ENCODE data around the gene SEPTIN3. TPM values are rescaled to one million over a fixed set of nuclear protein-coding genes. Genes with fewer than 3 reads are reported as not detected.

Gene SEPTIN3
- total and polyA plus RNA-seq, 10 of the 15 experiments (the other 5 are each of a cell fraction or from before 2014, with no cell fraction given) = 0.05 to 3.1 (median 0.87) TPM

GRCh38 chr22:41935509-41935908 lies 33.7 kb upstream of the SEPTIN3 start:
- POLR2A ChIA-PET = interaction anchor here (0.5 to 12.6 kb wide), 10 partner anchors 14 to 496 kb away, joined by 3 to 599 read pairs (median 6); partner anchors contain the start of genes CCDC134, CENPM, NFAM1 and SHISA8
- TF ChIP-seq POLR2A (IDR thresholded peaks at IDR 0.05; ENCODE audit: low read depth, low read length) = peak; percentile 50
- TF ChIP-seq, protein P1, sequence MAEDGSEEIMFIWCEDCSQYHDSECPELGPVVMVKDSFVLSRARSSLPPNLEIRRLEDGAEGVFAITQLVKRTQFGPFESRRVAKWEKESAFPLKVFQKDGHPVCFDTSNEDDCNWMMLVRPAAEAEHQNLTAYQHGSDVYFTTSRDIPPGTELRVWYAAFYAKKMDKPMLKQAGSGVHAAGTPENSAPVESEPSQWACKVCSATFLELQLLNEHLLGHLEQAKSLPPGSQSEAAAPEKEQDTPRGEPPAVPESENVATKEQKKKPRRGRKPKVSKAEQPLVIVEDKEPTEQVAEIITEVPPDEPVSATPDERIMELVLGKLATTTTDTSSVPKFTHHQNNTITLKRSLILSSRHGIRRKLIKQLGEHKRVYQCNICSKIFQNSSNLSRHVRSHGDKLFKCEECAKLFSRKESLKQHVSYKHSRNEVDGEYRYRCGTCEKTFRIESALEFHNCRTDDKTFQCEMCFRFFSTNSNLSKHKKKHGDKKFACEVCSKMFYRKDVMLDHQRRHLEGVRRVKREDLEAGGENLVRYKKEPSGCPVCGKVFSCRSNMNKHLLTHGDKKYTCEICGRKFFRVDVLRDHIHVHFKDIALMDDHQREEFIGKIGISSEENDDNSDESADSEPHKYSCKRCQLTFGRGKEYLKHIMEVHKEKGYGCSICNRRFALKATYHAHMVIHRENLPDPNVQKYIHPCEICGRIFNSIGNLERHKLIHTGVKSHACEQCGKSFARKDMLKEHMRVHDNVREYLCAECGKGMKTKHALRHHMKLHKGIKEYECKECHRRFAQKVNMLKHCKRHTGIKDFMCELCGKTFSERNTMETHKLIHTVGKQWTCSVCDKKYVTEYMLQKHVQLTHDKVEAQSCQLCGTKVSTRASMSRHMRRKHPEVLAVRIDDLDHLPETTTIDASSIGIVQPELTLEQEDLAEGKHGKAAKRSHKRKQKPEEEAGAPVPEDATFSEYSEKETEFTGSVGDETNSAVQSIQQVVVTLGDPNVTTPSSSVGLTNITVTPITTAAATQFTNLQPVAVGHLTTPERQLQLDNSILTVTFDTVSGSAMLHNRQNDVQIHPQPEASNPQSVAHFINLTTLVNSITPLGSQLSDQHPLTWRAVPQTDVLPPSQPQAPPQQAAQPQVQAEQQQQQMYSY (CRISPR knock-in tag; IDR thresholded peaks at IDR 0.05) = peak; percentile 29; the same call in 1 of the 2 replicates
- TF ChIP-seq, protein P2, sequence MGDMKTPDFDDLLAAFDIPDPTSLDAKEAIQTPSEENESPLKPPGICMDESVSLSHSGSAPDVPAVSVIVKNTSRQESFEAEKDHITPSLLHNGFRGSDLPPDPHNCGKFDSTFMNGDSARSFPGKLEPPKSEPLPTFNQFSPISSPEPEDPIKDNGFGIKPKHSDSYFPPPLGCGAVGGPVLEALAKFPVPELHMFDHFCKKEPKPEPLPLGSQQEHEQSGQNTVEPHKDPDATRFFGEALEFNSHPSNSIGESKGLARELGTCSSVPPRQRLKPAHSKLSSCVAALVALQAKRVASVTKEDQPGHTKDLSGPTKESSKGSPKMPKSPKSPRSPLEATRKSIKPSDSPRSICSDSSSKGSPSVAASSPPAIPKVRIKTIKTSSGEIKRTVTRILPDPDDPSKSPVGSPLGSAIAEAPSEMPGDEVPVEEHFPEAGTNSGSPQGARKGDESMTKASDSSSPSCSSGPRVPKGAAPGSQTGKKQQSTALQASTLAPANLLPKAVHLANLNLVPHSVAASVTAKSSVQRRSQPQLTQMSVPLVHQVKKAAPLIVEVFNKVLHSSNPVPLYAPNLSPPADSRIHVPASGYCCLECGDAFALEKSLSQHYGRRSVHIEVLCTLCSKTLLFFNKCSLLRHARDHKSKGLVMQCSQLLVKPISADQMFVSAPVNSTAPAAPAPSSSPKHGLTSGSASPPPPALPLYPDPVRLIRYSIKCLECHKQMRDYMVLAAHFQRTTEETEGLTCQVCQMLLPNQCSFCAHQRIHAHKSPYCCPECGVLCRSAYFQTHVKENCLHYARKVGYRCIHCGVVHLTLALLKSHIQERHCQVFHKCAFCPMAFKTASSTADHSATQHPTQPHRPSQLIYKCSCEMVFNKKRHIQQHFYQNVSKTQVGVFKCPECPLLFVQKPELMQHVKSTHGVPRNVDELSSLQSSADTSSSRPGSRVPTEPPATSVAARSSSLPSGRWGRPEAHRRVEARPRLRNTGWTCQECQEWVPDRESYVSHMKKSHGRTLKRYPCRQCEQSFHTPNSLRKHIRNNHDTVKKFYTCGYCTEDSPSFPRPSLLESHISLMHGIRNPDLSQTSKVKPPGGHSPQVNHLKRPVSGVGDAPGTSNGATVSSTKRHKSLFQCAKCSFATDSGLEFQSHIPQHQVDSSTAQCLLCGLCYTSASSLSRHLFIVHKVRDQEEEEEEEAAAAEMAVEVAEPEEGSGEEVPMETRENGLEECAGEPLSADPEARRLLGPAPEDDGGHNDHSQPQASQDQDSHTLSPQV (IDR thresholded peaks at IDR 0.05) = 0 out of 2 replicates have a peak, but pooled peaks have one; percentile 8
- no peak for TF ChIP-seq ZZZ3 (IDR thresholded peaks at IDR 0.05; ENCODE audit: control insufficient read depth, insufficient read length, low read depth)
- CTCF ChIA-PET = interaction anchor here (0.6 to 8.3 kb wide), 8 partner anchors 11 to 239 kb away, joined by 3 to 234 read pairs (median 6); partner anchors contain the start of genes CENPM, SMIM45 and TNFRSF13C
- ATAC-seq = no peak
- no peak overlapping the region for H3K4me3 ChIP-seq
- FAIRE-seq = no peak
- 53% methylated on average over 9 of the region's 9 CpGs for WGBS (ENCODE audit: insufficient coverage, insufficient replicate concordance, low lambda C conversion rate, missing lambda C conversion rate)
- H3K9ac ChIP-seq (ENCODE audit: control insufficient read depth, insufficient read depth, low read length) = peak overlapping the region; percentile 45
- H3K4me2 ChIP-seq (ENCODE audit: control insufficient read depth, insufficient read depth) = peak overlapping the region; percentile 15; the same call in 1 of the 2 replicates
- peaks cover 5 to 15% of the 10 kb centered on the region in 2 experiments; a peak in 3 of 4 replicates for H3K36me3 ChIP-seq (ENCODE audit: control insufficient read depth in 2 of 2, insufficient read depth in 2 of 2, low read length in 1 of 2)
- in situ Hi-C loops (cut with MboI) (no loop called here), intact Hi-C loops (cut with micrococcal nuclease; ENCODE audit: unreplicated experiment) (no loop called here)
- H3K9me3 ChIP-seq (replicated peaks; ENCODE audit: control insufficient read depth, insufficient read depth, low read length) = no peaks in the 10 kb centered on the region
- DNase-seq (ENCODE audit: low read depth, low spot score) = no peak
- H2AFZ ChIP-seq (ENCODE audit: control insufficient read depth, low read depth, low read length) = no peak overlapping the region
- no TSS peak for BruUV-seq (replicated peaks)
- RAD21 ChIA-PET (ENCODE audit: unreplicated experiment) = interaction anchor here (0.8 to 8.6 kb wide), 10 partner anchors 11 to 237 kb away, joined by 3 to 408 read pairs (median 8); partner anchors contain the start of genes CENPM, MEI1, SMIM45 and SREBF2
- no peaks in the 10 kb centered on the region for H3K27me3 ChIP-seq (replicated peaks in 1 of 2; ENCODE audit: control insufficient read depth in 2 of 2, insufficient read depth in 2 of 2, low read length in 1 of 2)
- H3K27ac ChIP-seq (ENCODE audit: control insufficient read depth, insufficient read depth) = peak overlapping the region; percentile 94
- peaks cover 83% of the 10 kb centered on the region for H3K4me1 ChIP-seq (ENCODE audit: control insufficient read depth, insufficient read depth, low read length)
- SMC1A ChIA-PET (ENCODE audit: uncharacterized antibody, unreplicated experiment) = interaction anchor here (1.2 to 11.9 kb wide), 7 partner anchors 11 to 103 kb away, joined by 3 to 321 read pairs (median 14); partner anchors contain the start of genes CENPM, SREBF2 and TNFRSF13C
- H4K20me1 ChIP-seq (ENCODE audit: control insufficient read depth, insufficient read depth) = no peaks in the 10 kb centered on the region
- peaks cover 20% of the 10 kb centered on the region for H3K79me2 ChIP-seq (ENCODE audit: control insufficient read depth, insufficient read depth, low read length)

Measured in GM12878 (cell line).